ENCODE data around the gene THADA.

THADA gene

DNA sequence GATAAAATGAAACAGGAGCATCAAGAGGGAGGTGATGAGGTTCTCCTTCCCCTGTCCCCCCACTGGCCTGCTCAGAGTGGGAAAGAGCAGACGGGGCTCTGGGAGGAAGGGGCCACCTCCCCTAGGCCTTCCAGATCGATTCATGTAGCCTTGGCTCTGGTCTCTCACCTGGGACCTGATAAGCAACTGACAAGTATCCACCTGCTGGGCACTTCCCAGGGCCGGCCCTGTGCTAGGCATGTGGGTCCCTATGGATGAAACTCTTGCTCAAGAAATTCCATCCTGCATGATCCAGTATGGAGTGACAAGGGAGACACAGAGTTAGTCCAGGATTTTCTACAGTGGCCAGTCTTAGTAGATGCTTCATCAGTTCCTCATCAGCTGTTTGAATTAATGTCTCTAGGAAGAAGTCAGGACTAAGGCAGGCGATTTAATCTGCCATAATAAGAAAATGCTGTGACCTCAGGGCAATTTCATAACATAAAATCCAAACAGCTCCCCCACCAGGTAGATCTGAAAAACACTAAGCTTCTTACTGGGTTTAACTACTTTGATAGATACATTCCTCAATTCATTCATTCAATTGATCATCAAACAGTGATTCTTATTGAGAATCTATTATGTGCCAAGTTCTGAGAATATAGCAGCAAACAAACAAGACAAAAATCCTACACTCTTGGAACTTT lies 324.8 kb downstream of the THADA start:
- DNase-seq (ENCODE audit: low spot score) = no peak

DNA sequence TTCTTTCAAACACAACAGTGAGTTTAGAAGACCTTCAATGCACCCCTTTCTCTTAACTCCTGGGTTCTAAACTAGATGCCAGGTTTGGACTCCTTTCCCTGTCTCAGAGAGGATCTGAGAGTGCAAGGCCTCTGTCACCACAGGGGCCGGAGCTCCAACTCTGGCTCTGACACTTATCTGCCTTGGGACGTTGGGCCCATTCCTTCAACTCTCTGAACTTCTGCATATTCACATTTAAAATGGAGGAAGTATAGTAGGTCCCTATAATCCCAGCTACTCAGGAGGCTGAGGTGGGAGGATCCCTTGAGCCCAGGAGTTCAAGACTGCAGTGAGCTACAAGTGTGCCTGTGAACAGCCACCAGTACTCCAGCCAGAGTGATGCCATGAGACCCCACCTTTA lies 325.4 kb downstream of the THADA start:
- no peak for DNase-seq (ENCODE audit: low spot score)

DNA sequence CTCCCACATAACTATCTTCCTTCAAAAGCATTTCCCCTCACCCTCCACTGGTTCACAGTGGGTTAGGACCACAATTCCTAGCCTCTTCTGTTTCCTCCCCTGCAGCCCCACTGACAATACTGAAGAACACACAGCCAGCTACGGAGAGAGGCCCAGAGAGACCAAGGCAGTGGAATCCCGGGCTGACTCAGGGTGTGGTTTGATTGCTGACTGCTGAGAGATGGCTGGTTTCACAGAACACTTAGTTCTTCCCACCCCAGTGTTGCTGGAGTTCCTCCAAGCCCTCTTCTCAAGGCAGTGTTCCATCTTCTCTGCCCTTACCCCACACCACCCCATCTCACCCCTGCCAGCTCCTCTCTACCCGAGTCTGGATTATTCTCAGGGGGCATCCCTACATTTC lies 326.1 kb downstream of the THADA start:
- no peak for DNase-seq (ENCODE audit: low spot score)

DNA sequence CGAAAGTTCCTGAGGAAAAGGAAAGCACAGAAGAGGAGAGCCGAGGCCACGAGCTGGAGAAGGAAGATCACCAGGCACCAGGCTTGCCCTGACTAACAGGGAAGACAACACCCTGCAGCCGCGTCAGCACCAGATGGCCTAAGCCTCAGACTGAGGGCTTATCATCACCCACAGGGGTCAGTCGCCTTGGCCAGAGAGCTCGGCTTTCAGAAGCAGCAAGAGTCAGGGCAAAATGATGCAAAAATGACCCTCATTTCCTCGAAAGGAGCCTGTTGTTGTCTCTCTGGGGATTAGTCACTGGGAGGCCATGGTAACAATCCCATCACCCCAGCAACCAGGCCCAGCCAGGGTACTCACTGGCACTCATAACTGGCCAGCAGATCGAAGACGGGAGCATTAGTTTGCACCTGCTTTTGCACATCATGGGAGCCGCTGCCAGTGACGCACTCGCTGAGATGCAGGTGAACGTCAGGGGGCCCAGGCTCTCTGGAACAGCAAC lies 326.7 kb downstream of the THADA start:
- no peak for DNase-seq (ENCODE audit: low spot score)

DNA sequence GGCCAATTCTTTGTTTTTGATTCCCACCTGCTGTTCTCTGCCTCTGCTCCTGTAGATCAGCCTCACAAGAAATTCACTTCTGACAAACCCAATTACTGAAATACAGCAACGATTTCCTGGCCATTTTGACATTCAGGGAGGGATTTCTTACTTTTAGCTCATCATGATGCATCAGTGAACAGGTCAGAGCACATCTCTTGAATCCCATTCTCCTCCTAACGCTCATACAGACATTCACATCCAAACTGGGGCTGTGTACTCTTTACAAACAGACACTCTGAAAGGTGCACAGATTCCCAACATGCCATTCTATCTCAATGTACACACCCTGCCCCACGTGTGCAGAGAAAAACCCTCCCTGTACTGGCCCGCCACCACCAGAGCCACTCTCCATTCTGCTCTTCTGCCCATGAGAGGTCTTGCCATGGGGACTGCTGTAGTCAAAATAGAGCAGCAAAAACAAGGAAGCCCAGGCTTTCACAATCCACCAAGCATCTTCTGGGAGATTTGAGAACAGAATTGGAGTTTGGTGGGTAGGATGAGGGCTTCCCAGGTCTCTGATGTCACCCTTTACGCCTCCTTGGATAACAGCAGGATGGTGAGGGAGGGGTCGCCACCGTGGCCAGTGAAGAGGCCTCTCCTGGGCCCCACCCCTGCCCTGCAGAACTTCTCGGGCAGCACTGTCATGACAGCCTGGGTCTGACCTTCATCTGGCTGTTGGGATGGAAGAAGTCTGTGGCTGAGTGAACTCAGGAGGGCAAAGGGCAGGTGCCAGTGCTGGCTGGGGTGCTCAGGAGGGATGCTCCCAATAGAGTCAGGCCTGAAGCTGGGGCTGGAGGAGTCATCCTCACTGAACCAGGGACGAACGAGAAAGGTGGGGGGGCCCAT lies 327.5 kb downstream of the THADA start:
- no peak for DNase-seq (ENCODE audit: low spot score)

DNA sequence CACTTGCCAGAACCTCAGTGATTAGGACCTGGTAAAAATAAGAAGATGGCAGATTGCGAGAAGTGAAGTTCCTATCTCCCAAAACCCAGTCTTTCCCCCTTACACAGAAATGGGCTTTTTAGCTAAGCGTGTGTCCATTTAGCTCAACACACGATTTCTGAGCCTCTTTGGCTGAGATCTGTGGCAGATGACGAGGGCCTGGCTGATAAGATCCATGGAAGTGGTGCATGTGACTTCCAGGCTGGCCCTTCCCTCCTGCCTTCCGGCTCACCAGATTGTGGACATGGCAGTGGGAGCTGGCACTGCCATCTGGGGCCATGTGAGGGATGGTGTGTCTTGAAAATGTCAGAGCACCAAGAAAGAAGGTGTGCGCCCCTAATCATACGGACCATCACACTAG lies 328.5 kb downstream of the THADA start:
- no peak for DNase-seq (ENCODE audit: low spot score)

DNA sequence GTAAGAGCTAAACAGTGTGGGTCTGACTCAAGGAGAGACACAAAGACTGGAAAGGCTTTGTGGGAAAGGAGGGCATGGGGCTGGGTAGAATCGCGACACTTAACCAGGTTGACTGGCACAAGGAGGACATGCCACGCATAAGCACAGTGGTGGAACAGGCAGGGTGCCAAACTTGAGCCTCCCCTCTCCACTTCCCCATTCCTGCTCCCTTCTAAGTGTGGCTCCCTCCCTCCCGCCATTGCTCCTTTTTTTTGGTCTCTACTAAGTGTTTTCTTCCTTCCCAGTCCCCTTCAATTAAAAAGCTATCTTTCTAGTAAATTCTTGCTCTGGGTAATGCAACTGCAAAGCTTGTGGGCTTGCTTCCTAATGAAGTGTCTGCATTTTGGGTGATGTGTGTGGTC lies 329.1 kb downstream of the THADA start:
- no peak for DNase-seq (ENCODE audit: low spot score)

DNA sequence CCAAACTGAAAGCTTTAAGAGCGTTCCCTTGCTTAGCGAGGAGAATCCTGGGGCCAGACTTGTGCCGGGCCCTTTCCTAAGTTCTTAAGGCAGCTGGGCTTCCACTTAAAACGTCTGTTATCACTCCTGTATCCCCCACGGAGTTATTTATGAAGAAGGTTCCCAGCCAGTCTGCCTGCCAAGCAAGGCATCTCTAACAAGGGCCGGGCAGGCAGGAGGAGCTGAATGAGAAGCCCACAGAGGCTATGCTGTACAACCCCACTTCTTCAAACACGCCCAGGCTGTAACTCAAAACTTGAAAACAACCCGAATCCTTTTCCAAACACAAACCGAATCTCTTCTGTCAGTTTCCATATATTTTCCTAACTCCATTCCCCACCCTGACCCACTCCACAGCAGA lies 330.4 kb downstream of the THADA start:
- no peak for DNase-seq (ENCODE audit: low spot score)

DNA sequence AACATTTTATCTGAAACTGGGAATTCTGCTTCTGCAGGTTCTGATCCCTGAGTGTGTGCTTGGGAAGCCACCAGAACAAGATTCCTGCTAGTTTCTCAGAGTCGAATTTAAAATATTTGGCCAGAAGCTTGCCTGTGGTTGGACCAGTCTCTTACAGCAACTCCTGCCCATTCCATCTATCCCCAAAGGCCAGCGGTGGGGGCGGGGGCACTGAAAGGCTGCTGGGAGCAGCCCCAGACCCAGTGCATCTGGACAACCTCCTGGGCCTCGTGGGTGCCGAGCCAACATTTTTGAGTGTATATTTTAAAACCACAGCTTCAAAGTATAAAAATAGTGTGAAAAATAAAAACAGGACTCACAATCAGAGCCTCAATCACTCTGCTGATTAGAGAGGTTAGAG lies 330.8 kb downstream of the THADA start:
- no peak for DNase-seq (ENCODE audit: low spot score)

DNA sequence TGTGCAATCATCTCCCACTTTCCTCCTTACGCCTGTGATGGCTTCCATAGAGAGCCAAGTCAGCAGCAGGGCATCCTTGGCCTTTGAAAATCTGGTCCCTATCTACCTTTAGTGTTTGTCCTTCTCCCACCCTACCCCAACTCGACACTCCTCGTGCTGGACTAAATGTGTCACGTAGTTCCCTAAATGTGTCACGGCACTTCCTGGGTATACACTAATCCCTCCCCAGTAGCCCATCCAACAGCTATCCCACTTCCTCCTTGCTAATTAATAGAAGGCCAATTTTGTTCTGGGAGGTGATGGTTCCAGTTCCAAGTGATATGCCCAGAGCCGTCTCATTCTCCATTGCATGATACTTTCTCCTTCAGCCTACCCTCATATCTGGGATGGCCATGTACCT lies 332.9 kb downstream of the THADA start:
- no peak for DNase-seq (ENCODE audit: low spot score)

DNA sequence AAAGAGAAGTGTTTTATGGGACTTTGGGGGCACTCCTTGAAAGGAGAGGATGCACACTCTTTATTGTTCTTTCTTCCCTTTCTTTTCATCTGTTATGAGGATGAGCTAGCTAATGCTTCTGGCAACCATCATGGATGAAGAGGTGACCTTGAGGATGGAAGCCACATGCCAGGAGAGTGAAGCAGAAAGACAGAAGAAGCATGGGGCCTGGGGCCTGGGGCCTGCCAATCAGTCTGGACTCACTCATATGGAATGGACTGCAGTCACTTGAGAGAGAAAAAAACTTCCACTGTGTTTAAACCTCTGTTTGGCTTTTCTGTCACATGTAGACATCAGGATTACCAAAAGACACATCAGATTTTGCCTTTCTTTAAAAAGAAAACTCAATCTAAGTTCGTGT lies 333.6 kb downstream of the THADA start:
- DNase-seq (ENCODE audit: low spot score) = no peak

DNA sequence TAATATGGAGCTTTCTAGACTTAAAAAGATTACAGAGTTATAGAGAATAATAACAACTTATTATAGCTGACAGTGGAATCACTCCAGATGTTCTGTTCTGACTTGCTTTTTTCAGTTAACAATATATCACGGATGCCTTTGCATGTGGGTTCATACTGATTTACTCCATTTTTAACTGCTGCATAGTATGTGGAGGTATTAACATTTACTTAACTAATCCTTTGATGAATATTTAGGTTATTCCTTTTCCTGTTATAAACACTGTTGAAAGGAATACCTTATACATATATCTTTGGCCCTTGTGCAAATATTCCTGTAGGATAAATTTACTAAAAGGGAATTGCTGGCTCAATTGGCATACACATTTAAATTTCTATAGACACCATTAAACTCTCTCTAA lies 336.3 kb downstream of the THADA start:
- DNase-seq (ENCODE audit: low spot score) = no peak

DNA sequence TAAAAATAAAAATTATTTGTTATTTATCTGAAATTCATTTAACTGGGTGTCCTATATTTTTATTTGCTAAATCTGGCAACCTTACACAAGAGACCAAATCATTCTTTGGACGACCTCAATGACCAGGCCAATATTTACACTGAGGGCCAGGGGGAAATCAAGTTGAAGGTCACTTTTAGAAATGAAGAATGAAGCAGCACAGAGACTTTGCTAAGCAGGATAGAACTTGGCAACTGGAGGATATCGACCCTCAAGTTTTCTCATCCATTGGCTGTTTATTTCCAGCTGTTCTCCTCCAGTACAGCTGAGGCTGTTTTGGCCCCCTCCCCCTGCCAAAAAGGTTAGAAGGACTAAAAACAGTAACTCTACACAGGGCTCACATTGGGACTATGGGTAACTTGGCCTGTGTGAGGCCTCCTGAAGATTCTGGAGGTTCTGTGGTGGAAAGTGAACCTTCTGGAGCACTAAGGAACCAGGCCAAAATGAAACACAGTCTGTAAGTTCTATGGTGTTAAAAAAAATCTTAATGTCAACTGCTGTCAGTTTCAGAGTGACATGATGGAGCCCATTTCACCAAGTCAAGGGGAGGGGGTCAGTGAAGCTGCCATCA lies 337.2 kb downstream of the THADA start:
- DNase-seq (ENCODE audit: low spot score) = no peak

DNA sequence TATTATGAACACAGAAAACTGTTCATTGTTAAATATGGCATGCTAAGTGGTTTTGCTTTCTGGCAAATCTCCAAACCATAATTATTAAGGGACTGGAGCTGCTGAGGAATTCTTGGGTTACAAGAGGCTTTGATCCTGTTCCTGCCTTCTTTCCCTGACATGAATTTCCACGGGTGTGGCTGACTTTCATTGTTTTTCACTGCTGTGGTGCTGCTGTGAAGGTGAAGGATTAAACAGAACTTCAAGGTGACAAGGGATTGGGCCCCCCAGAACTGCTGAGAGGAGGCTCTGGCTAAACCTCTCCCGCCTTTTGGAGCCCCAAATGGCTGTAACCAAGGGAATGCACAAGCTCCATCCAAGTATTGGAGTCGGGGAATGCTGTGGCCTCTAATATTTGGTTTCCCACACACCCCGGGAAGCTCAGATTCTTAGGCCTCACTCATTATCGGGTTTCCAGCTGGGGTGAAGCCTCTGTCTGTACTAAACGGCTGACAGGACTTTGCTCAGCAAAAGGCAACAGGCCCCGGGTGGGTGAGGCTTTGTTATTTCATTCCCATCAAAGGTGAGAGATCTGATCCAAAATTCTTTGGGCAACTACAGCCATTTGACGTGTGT lies 340.4 kb downstream of the THADA start:
- no peak for DNase-seq (ENCODE audit: low spot score)

DNA sequence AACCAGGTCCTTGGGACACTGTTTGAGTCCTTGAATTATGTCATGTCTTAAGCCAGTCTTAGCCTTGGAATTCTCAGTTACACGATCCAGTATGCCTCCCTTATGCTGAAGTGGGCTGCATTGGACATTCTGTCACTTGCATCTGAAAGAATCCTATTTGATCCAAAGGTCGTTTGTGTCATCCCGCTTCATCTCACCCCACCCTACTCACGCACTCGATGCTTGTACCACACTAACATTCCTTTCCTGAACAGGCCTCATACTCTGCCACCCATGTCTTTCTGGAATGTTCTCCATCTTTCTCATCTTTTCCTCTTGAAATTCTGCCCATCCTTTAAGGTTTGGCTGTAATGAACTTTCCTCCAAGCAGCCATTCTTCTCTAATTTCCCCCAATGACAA lies 341.5 kb downstream of the THADA start:
- DNase-seq (ENCODE audit: low spot score) = no peak

DNA sequence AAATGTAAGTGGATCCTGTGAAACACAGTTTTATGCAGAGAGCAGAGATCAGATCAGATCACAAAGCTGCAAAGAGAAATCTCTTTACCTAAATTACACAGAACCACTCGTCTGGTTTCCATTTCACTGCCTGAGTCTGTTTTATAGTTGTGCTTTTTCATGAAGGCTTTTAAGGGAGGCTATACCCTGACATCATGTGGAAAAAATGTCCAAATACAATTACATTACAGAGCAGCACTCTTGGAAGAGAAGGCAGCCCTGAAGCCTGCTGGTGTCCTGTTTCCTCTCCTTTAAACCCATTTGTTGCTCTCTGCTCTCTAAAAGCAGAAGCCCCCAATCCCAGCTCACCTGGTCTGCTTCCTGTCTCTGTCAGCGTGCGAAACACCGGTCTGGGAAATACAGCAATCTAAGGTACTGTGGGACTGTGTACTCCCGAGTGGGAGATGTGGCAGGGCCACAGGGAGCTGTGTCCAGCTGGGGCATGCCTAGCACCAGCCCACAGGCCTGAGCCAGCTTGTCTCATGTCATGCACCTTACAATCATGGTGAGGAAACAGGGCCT lies 344.6 kb downstream of the THADA start:
- no peak for DNase-seq (ENCODE audit: low spot score)

DNA sequence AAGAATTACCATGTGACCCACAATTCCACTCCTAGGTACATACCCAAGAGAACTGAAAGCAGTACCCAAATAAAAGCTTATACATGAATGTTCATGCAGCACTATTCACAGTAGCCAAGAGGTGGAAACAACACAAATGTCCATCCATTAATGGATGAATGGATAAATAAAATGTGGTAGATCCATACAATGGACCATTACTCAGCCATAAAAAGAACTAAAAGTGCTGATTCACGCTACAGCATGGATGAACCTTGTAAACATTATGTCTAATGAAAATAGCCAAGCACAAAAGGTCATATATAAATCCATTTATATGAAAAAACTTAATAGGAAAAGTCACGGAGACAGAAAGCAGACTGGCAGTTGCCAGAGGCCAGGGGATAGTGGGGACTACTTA lies 345.8 kb downstream of the THADA start:
- no peak for DNase-seq (ENCODE audit: low spot score)

DNA sequence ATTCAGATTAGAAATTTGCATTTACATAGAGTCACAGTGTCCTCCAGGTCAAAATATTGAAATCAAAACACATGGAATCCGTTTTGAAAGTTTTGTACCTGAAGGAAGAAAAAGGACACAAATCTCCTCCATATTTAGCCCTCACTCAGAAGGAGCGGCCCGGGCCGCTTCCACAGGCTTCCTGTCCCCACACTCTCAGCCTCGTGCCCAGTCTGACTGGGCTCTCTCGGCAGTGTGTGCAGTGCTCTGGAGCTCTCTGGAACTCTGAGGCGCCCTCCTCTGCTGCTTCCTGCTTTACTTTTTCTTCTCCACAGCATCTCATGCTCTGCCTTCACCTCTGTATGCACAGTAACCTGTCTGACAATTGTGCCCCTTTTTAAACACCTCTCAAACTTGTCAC lies 347.2 kb downstream of the THADA start:
- no peak for DNase-seq (ENCODE audit: low spot score)

DNA sequence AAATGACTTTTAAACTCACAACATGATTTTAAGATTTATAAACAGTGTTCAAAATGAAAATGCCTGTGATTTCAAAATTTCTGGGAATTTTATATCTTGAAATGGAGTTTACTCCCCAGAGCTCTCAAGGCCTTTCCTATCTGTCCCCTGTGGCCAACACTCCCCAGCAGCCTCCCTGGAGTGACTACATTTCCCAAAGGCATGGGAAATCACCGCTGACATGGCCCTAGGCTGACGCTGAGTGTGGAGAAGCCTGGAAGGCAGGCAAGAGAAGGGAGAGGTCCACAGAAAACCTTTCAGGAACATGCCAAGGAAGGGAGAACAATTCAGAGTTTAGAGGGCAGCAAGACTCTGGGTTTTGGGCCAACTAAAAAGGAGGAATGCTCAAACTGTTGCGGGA lies 349.2 kb downstream of the THADA start:
- DNase-seq (ENCODE audit: low spot score) = no peak

DNA sequence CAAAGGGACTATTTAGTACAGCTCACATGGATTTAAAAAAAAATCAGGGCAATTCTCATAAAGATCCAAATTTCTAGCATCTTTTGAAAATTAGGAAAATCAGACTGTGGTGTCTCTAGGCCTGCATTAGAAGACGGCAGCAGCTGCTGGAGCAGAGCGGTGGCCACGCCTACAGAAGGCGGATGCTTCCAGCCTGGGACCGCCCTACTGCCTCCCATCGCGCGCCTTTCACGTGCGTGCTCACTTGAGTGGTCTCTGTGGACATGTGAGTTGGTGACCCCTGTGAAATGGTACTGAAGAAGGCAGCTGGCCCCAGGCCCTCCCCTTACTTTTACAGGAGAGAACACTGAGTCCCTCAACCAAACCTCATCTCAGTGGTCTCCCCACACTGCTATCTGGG lies 354.3 kb downstream of the THADA start:
- DNase-seq (ENCODE audit: low spot score) = no peak

DNA sequence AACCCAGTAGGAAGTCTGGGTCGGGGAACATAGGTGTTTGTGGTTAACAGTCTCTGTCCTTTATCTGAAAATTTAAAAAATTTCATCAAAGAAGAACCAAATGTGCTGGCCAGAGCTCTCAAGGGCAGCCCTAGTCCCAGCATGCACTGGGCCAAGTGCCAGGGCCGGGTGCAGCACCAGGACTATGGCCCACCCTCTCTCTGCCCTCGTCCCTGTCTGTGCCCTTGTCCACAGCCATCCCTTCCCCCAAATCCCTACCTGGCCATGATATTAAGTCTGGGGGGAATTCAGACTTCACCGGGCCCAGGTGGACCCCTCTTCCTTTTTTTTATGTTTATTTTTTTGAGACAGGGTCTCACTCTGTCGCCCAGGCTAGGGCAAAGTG lies 355.1 kb downstream of the THADA start:
- DNase-seq (ENCODE audit: low spot score) = no peak

DNA sequence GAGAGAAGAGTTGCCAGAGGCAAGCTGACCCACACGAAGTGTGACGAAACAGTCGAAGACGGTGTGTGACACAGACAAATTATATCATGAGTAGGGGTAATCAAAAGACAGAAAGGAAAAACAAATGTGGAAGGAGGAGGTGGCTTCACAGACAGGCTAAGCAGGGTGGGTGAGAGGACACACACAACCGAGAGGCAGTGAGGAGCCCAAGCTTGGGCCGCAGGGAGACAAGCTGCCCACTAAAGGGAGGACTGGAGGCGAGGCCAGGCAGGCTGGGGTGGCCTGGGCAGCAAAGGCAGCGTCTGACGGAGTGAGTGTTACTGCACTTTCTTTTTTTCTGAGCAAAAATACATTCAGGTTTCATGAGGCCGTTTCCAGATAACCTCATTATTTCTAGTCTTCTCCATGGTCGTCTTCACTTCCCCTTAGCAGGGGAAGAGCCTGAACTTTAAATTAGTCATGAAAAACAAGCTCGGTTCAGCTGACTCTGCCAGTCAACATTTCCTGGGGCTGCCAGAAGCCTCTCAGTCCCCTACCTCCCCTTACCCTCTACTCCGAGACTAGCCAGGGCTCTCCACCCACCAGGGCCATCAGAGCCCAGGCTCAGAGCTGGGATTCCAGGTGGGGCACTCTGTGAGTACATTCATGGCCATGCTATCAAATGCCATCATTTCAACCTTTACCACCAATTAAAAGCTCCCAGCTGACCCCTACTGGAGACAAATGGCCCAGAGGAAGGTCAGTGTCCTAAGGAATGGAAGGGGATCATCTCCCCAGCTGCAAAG lies 355.7 kb downstream of the THADA start:
- no peak for DNase-seq (ENCODE audit: low spot score)
